SK-N-SH (cell line): ENCODE measurements around the gene SCNN1G.

Experiments used
- CTCF ChIP-seq: fragments of 200-600 bp; sonication (generic); IDR thresholded peaks from 2 replicates; pipeline ENCODE4 v1.6.1; 2017; ENCODE audit warnings: antibody characterized with exemption, mild to moderate bottlenecking, moderate library complexity
- EZH2phosphoT487 ChIP-seq: fragments of 200-600 bp; sonication (generic); IDR thresholded peaks from 2 replicates; pipeline ENCODE4 v1.6.1; 2017; ENCODE audit warnings: low read depth, mixed run types, mild to moderate bottlenecking, antibody characterized with exemption, moderate library complexity, borderline replicate concordance
- USF1 ChIP-seq: IDR thresholded peaks from 2 replicates; pipeline ENCODE4 v1.4.0; 2012; ENCODE audit warnings: low read depth, borderline replicate concordance
- TF ChIP-seq, protein P1 (sequence below): IDR thresholded peaks from 2 replicates; pipeline ENCODE4 v1.4.0; 2012; ENCODE audit warnings: low read depth

DNA sequence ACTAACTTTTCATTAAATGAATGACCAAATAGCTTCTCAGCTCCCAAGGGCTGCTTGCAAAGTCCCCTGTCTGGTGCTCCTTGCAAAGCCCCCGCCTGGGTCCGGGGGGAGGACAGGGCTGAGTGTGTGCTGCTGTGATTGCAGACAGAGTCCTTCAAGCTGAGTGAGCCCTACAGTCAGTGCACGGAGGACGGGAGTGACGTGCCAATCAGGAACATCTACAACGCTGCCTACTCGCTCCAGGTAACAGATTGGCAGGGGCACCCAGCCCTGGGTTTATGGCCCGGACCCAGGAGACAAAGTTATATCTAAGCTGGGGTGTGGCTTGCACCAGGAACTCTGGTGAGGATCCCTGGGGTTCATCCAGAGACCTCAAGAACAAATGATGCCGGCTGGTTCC, 27.1 kb downstream of the SCNN1G start:
- TF ChIP-seq USF1 (no peak), CTCF (no peak), EZH2phosphoT487 (no peak)
- TF ChIP-seq, protein P1, sequence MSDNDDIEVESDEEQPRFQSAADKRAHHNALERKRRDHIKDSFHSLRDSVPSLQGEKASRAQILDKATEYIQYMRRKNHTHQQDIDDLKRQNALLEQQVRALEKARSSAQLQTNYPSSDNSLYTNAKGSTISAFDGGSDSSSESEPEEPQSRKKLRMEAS = no peak
